HepG2 (cell line): Measurements from ENCODE around the gene ZBTB44. TPM values are rescaled to one million over a fixed set of nuclear protein-coding genes. Genes with fewer than 3 reads are reported as not detected.

Source experiments
- ATAC-seq: fragments of 200-7000 bp; cut with Tn5 transposase; 3 replicates; pipeline ENCODE4 v1.9.1; 2020; ENCODE audit warnings: mild to moderate bottlenecking, moderate library complexity
- BruUV-seq: library from RNA; stranded (reverse); fragments of 400-500 nt; replicated peaks from 2 replicates; lab custom pipeline; 2021; lab: Mats Ljungman, UMichigan
- CTCF ChIA-PET: fragments of 300-600 bp; formaldehyde crosslinking; extraction: SDS; loops from one replicate; lab custom pipeline; 2021; ENCODE audit warnings: low total read pairs, inconsistent platforms, low intra/inter-chr PET ratio; lab: Yijun Ruan, JAX
- POLR2A ChIA-PET: fragments of 350-600 bp; sonication (Branson Sonifier 250); formaldehyde crosslinking; loops from one replicate; lab custom pipeline; 2020; ENCODE audit warnings: antibody characterized with exemption, inconsistent platforms; lab: Yijun Ruan, JAX
- DNase-seq: peaks from one replicate; pipeline ENCODE4 v3.0.0-alpha.2; 2015; ENCODE audit warnings: low spot score
- FAIRE-seq: peaks from 3 replicates; lab custom pipeline; 2011; peaks lifted over from hg19 to GRCh38; lab: Jason Lieb, UNC
- H2AFZ ChIP-seq: one replicate; pipeline ENCODE4 v1.6.1; 2011; ENCODE audit warnings: low read length, inconsistent platforms
- H3K27ac ChIP-seq: fragments of 300-600 bp; 3 replicates; pipeline ENCODE4 v1.8.0; 2011; ENCODE audit warnings: mixed run types, mild to moderate bottlenecking, mixed read lengths, low read length, inconsistent platforms; ENCODE audit not compliant: insufficient read depth; ENCODE audit errors: extremely low read length
- H3K27me3 ChIP-seq, 2 experiments: fragments of 200-600 bp in 1 of 2; 2 replicates in 1 of 2; 3 replicates in 1 of 2; pipeline versions ENCODE4 v1.6.0 to v1.8.0; 2011; ENCODE audit warnings: low read length in 2 of 2, mild to moderate bottlenecking in 2 of 2, moderate library complexity in 2 of 2, inconsistent platforms in 1 of 2; ENCODE audit not compliant: insufficient read depth in 2 of 2, control insufficient read depth in 1 of 2
- H3K36me3 ChIP-seq, 2 experiments: fragments of 200-600 bp in 1 of 2; replicated peaks in 1 of 2; 2 replicates in 1 of 2; 3 replicates in 1 of 2; pipeline versions ENCODE4 v1.5.1 to v1.8.0; 2011; ENCODE audit warnings: low read length in 2 of 2, inconsistent platforms in 1 of 2; ENCODE audit not compliant: insufficient read depth in 2 of 2, control insufficient read depth in 1 of 2
- H3K4me1 ChIP-seq: 2 replicates; pipeline ENCODE4 v1.5.1; 2012; ENCODE audit warnings: low read length, inconsistent platforms; ENCODE audit not compliant: insufficient read depth
- H3K4me2 ChIP-seq: 2 replicates; pipeline ENCODE4 v1.6.0; 2011; ENCODE audit warnings: low read depth, low read length, inconsistent platforms
- H3K4me3 ChIP-seq, 3 experiments: fragments of 200-600 bp in 1 of 3; sonication (generic), shearing (Covaris generic) in 1 of 3; replicated peaks in 1 of 3; 2 replicates each; pipeline ENCODE4 v1.5.1; 2011 to 2016; ENCODE audit warnings: low read length in 3 of 3, inconsistent platforms in 2 of 3, low read depth in 2 of 3, mild to moderate bottlenecking in 2 of 3, control low read depth in 1 of 3, mixed read lengths in 1 of 3; ENCODE audit not compliant: insufficient read depth in 1 of 3
- H3K79me2 ChIP-seq: one replicate; pipeline ENCODE4 v1.6.1; 2011; ENCODE audit warnings: low read length, inconsistent platforms; ENCODE audit not compliant: insufficient read depth
- H3K9ac ChIP-seq: 2 replicates; pipeline ENCODE4 v1.6.0; 2011; ENCODE audit warnings: mild to moderate bottlenecking, low read depth, low read length, inconsistent platforms; ENCODE audit not compliant: insufficient read depth
- H3K9me3 ChIP-seq: 2 replicates; pipeline ENCODE4 v1.5.1; 2012; ENCODE audit warnings: mild to moderate bottlenecking, low read length
- H4K20me1 ChIP-seq: 2 replicates; pipeline ENCODE4 v1.6.0; 2011; ENCODE audit warnings: inconsistent platforms, mild to moderate bottlenecking, low read length, moderate library complexity; ENCODE audit not compliant: insufficient read depth
- CTCF ChIP-seq: sonication (generic); formaldehyde crosslinking; IDR thresholded peaks from 2 replicates; pipeline ENCODE4 v1.5.0; 2020; ENCODE audit warnings: mild to moderate bottlenecking, missing genetic modification reagents, moderate library complexity
- IKZF1 ChIP-seq: fragments of 450-650 bp; IDR thresholded peaks from 2 replicates; pipeline ENCODE4 v1.7.1; 2016
- NCOR1 ChIP-seq: fragments of 200-600 bp; sonication (generic); IDR thresholded peaks from 2 replicates; pipeline ENCODE4 v1.7.0; 2017; ENCODE audit warnings: antibody characterized with exemption, low read length, borderline replicate concordance
- SALL2 ChIP-seq: sonication (generic); formaldehyde crosslinking; IDR thresholded peaks from 2 replicates; pipeline ENCODE4 v1.8.1; 2023; ENCODE audit warnings: mild to moderate bottlenecking, missing genetic modification reagents, inconsistent platforms
- SUZ12 ChIP-seq: fragments of 150-350 bp; IDR thresholded peaks from 2 replicates; pipeline ENCODE4 v1.6.1; 2014; ENCODE audit warnings: low read depth, low read length
- ZBTB33 ChIP-seq: sonication (generic); formaldehyde crosslinking; IDR thresholded peaks from 2 replicates; pipeline ENCODE4 v1.4.0; 2020; ENCODE audit warnings: missing genetic modification reagents
- ZBTB38 ChIP-seq: sonication (generic); formaldehyde crosslinking; IDR thresholded peaks from 2 replicates; pipeline ENCODE4 v1.5.1; 2020; ENCODE audit warnings: mild to moderate bottlenecking, missing genetic modification reagents
- ZNF644 ChIP-seq: IDR thresholded peaks from 2 replicates; pipeline ENCODE4 v1.6.1; 2016; ENCODE audit warnings: low read depth
- ZNF879 ChIP-seq: sonication (generic); formaldehyde crosslinking; IDR thresholded peaks from 2 replicates; pipeline ENCODE4 v1.8.1; 2023; ENCODE audit warnings: missing genetic modification reagents
- ZSCAN12 ChIP-seq: sonication (generic); formaldehyde crosslinking; IDR thresholded peaks from 2 replicates; pipeline ENCODE4 v1.9.0; 2021; ENCODE audit warnings: mild to moderate bottlenecking, missing genetic modification reagents
- WGBS: methylation state at CpG from one replicate; pipeline ENCODE4 v1.1.6; 2017; ENCODE audit warnings: low lambda C conversion rate; 5-methylcytosine and 5-hydroxymethylcytosine counted together
- in situ Hi-C: cut with HindIII; loops from 2 replicates; pipeline ENCODE4 v1.10.0; 2017; ENCODE audit warnings: low pct_unique_long_range_greater_than_20kb; ENCODE audit not compliant: extremely low pct_ligation_motif_present
- intact Hi-C: fragments of 100-400 bp; cut with micrococcal nuclease; formaldehyde crosslinking; loops from one replicate; pipeline ENCODE4 v1.10.0; 2022; ENCODE audit not compliant: unreplicated experiment
- polyA plus RNA-seq, 8 experiments: library from polyadenylated mRNA; depleted of rRNA in 3 of 8; stranded (reverse) in 7 of 8; unstranded in 1 of 8; fragments of >200 nt; fragmentation: Illumina TruSeq in 4 of 8; extraction: Trizol in 4 of 8; gene quantifications; 2 replicates each; pipeline versions ENCODE4 v1.2.1 to v1.2.3, GENCODE V29; 2011 to 2016; ENCODE audit warnings: low read depth in 4 of 8, missing spikeins in 1 of 8, mixed read lengths in 1 of 8; ENCODE audit not compliant: insufficient read depth in 1 of 8
- total RNA-seq, 5 experiments: library from RNA; depleted of rRNA; stranded (reverse); fragments of >200 nt; fragmentation: Illumina TruSeq; extraction: Trizol; gene quantifications; 2 replicates each; pipeline ENCODE4 v1.2.3, GENCODE V29; 2016; ENCODE audit warnings: low read depth in 1 of 5
- TF ChIP-seq, protein P1 (sequence below): sonication (generic); formaldehyde crosslinking; IDR thresholded peaks from 2 replicates; pipeline ENCODE4 v1.4.0; 2020; ENCODE audit warnings: mild to moderate bottlenecking, low read depth, missing genetic modification reagents
- TF ChIP-seq, protein P2 (sequence below): sonication (generic); formaldehyde crosslinking; IDR thresholded peaks from 2 replicates; pipeline ENCODE4 v1.5.1; 2020; ENCODE audit warnings: missing genetic modification reagents, mild to moderate bottlenecking, borderline replicate concordance

The ZBTB44 gene
- total and polyA plus RNA-seq, 2 of the 13 experiments (the other 11 are each of a cell fraction or from before 2014, with no cell fraction given): 22.8 to 23.6 TPM

DNA sequence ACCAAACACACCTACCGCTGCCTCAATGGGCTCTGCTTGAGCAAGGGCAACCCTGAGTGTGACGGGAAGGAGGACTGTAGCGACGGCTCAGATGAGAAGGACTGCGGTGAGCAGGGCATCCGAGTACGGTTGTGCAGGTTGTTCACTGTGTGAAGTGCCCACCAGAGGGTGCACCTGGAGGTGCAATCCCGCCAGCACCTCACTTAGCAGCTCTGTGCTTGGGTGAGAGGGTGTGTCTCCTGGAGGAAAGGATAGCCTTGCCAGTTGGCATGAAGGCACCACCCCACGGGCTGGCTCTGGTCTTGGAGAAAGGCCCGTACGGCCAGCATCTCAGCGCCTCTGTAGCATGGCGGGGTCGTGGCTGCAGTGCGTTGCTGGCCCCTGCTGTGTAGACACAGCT lies 115.8 kb downstream of the ZBTB44 start:
- in situ Hi-C loops: no loop called here
- Histone ChIP-seq H4K20me1 (no peaks in the 10 kb centered on the region), H2AFZ (no peak overlapping the region), H3K4me2 (no peak overlapping the region), H3K4me3 (no peak overlapping the region), H3K36me3 (no peaks in the 10 kb centered on the region), H3K4me1 (peaks cover 2% of the 10 kb centered on the region; the same call in 1 of the 2 replicates), H3K79me2 (no peaks in the 10 kb centered on the region), H3K27ac (no peak overlapping the region), H3K9ac (no peak overlapping the region), H3K27me3 (no peaks in the 10 kb centered on the region), H3K9me3 (no peaks in the 10 kb centered on the region)
- DNase-seq: no peak
- FAIRE-seq: no peak
- WGBS: 94% methylated on average over 12 of the region's 15 CpGs
- ChIA-PET CTCF (no interaction called here), POLR2A (no interaction called here)
- BruUV-seq: no TSS peak
- intact Hi-C loops: no loop called here
- no peak for TF ChIP-seq SALL2
- TF ChIP-seq CTCF (CRISPR knock-in tag): peak; percentile 34
- 0 out of 2 replicates have a peak, but pooled peaks have one; percentile 26 for TF ChIP-seq ZBTB38 (CRISPR knock-in tag)
- TF ChIP-seq, protein P1, sequence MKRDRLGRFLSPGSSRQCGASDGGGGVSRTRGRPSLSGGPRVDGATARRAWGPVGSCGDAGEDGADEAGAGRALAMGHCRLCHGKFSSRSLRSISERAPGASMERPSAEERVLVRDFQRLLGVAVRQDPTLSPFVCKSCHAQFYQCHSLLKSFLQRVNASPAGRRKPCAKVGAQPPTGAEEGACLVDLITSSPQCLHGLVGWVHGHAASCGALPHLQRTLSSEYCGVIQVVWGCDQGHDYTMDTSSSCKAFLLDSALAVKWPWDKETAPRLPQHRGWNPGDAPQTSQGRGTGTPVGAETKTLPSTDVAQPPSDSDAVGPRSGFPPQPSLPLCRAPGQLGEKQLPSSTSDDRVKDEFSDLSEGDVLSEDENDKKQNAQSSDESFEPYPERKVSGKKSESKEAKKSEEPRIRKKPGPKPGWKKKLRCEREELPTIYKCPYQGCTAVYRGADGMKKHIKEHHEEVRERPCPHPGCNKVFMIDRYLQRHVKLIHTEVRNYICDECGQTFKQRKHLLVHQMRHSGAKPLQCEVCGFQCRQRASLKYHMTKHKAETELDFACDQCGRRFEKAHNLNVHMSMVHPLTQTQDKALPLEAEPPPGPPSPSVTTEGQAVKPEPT (CRISPR knock-in tag): no peak
- no peak for TF ChIP-seq SUZ12
- no peak for TF ChIP-seq ZNF644 (CRISPR knock-in tag)
- no peak for TF ChIP-seq IKZF1
- no peak for TF ChIP-seq NCOR1
- no peak for TF ChIP-seq ZNF879 (CRISPR knock-in tag)
- TF ChIP-seq, protein P2, sequence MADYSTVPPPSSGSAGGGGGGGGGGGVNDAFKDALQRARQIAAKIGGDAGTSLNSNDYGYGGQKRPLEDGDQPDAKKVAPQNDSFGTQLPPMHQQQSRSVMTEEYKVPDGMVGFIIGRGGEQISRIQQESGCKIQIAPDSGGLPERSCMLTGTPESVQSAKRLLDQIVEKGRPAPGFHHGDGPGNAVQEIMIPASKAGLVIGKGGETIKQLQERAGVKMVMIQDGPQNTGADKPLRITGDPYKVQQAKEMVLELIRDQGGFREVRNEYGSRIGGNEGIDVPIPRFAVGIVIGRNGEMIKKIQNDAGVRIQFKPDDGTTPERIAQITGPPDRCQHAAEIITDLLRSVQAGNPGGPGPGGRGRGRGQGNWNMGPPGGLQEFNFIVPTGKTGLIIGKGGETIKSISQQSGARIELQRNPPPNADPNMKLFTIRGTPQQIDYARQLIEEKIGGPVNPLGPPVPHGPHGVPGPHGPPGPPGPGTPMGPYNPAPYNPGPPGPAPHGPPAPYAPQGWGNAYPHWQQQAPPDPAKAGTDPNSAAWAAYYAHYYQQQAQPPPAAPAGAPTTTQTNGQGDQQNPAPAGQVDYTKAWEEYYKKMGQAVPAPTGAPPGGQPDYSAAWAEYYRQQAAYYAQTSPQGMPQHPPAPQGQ: no peak
- TF ChIP-seq ZBTB33 (CRISPR knock-in tag): peak; percentile 89
- no peak for TF ChIP-seq ZSCAN12 (CRISPR knock-in tag)
- ATAC-seq: peak; percentile 59
